H1 (cell line): ENCODE measurements around the gene CSTF2. TPM values are rescaled to one million over a fixed set of nuclear protein-coding genes. Genes with fewer than 3 reads are reported as not detected.

Source experiments
- CTCF ChIA-PET: fragments of 300-600 bp; sonication (Branson Sonifier 250); formaldehyde crosslinking; loops from one replicate; lab custom pipeline; 2021; ENCODE audit not compliant: partially characterized antibody; lab: Charles Lee
- POLR2A ChIA-PET: fragments of 300-600 bp; sonication (Branson Sonifier 250); formaldehyde crosslinking; loops from one replicate; lab custom pipeline; 2021; ENCODE audit warnings: inconsistent platforms; ENCODE audit not compliant: partially characterized antibody; lab: Charles Lee
- DNase-seq, 2 experiments: peaks; one replicate each; pipeline versions ENCODE4 v3.0.0 to v3.0.0-alpha.2; 2010 to 2022; ENCODE audit warnings: low spot score in 2 of 2, low read depth in 1 of 2, mixed read lengths in 1 of 2
- FAIRE-seq: peaks from 2 replicates; lab custom pipeline; 2011; peaks lifted over from hg19 to GRCh38; lab: Jason Lieb, UNC
- H2AFZ ChIP-seq: 2 replicates; pipeline ENCODE4 v1.8.1; 2012; ENCODE audit warnings: low read length, inconsistent platforms
- H2AK5ac ChIP-seq: 2 replicates; pipeline ENCODE4 v1.6.1; 2013; ENCODE audit warnings: low read depth, low read length
- H2BK120ac ChIP-seq: replicated peaks from 2 replicates; pipeline ENCODE3; 2013; ENCODE audit warnings: low read depth, low read length, inconsistent platforms
- H2BK12ac ChIP-seq: 2 replicates; pipeline ENCODE4 v1.6.1; 2013; ENCODE audit warnings: low read depth, low read length
- H2BK15ac ChIP-seq: 2 replicates; pipeline ENCODE4 v1.6.1; 2013; ENCODE audit warnings: low read length
- H2BK20ac ChIP-seq: 2 replicates; pipeline ENCODE4 v1.6.1; 2013; ENCODE audit warnings: low read length
- H2BK5ac ChIP-seq: 2 replicates; pipeline ENCODE4 v1.6.1; 2013; ENCODE audit warnings: low read depth, low read length
- H3K14ac ChIP-seq: 2 replicates; pipeline ENCODE4 v1.6.1; 2013; ENCODE audit warnings: inconsistent platforms; ENCODE audit not compliant: insufficient read length
- H3K18ac ChIP-seq: 2 replicates; pipeline ENCODE4 v1.6.1; 2013; ENCODE audit warnings: low read length; ENCODE audit errors: extremely low read depth
- H3K23ac ChIP-seq: 2 replicates; pipeline ENCODE4 v1.6.1; 2013; ENCODE audit warnings: inconsistent platforms; ENCODE audit not compliant: insufficient read length
- H3K23me2 ChIP-seq: 2 replicates; pipeline ENCODE4 v1.6.1; 2013; ENCODE audit warnings: low read depth, low read length
- H3K27ac ChIP-seq: 2 replicates; pipeline ENCODE4 v1.6.1; 2011; ENCODE audit warnings: low read depth, low read length, inconsistent platforms
- H3K27me3 ChIP-seq, 4 experiments: replicated peaks in 1 of 4; 1 replicate in 1 of 4; 2 replicates in 3 of 4; pipeline versions ENCODE4 v1.6.1 to v1.8.1; 2011 to 2013; ENCODE audit warnings: low read length in 3 of 4, mild to moderate bottlenecking in 3 of 4, inconsistent platforms in 2 of 4, mixed read lengths in 2 of 4, moderate library complexity in 1 of 4; ENCODE audit not compliant: control insufficient read depth in 3 of 4, insufficient read depth in 3 of 4; ENCODE audit errors: extremely low read depth in 1 of 4
- H3K36me3 ChIP-seq, 4 experiments: 2 replicates each; pipeline versions ENCODE4 v1.6.1 to v1.8.1; 2011 to 2013; ENCODE audit warnings: mild to moderate bottlenecking in 4 of 4, low read length in 3 of 4, moderate library complexity in 2 of 4, control low read depth in 1 of 4, inconsistent platforms in 1 of 4; ENCODE audit not compliant: insufficient read depth in 4 of 4, control insufficient read depth in 2 of 4
- H3K4ac ChIP-seq: replicated peaks from 2 replicates; pipeline ENCODE3; 2013; ENCODE audit warnings: low read length, low read depth, mixed read lengths, inconsistent platforms; ENCODE audit not compliant: insufficient read length
- H3K4me1 ChIP-seq, 4 experiments: replicated peaks in 1 of 4; 1 replicate in 1 of 4; 2 replicates in 3 of 4; pipeline versions ENCODE4 v1.6.1 to v1.8.1; 2011 to 2013; ENCODE audit warnings: low read length in 3 of 4, inconsistent platforms in 2 of 4, mixed read lengths in 1 of 4; ENCODE audit not compliant: insufficient read depth in 4 of 4, control insufficient read depth in 3 of 4
- H3K4me2 ChIP-seq, 2 experiments: 2 replicates each; pipeline versions ENCODE4 v1.6.1 to v1.8.1; 2011 to 2013; ENCODE audit warnings: low read depth in 2 of 2, low read length in 2 of 2, control low read depth in 1 of 2, inconsistent platforms in 1 of 2, mild to moderate bottlenecking in 1 of 2; ENCODE audit not compliant: insufficient read depth in 1 of 2
- H3K4me3 ChIP-seq, 4 experiments: fragments of 200-600, 300-600 bp in 1 of 4; sonication (generic), shearing (Covaris generic), sonication (Bioruptor Twin) in 1 of 4; 2 replicates each; pipeline versions ENCODE4 v1.5.1 to v1.8.1; 2011 to 2016; ENCODE audit warnings: low read length in 4 of 4, low read depth in 3 of 4, control low read depth in 2 of 4, inconsistent platforms in 2 of 4, mild to moderate bottlenecking in 2 of 4, mixed read lengths in 1 of 4, moderate library complexity in 1 of 4; ENCODE audit not compliant: insufficient read depth in 2 of 4; ENCODE audit errors: extremely low read depth in 1 of 4
- H3K56ac ChIP-seq: replicated peaks from 2 replicates; pipeline ENCODE3; 2013; ENCODE audit warnings: low read depth, mild to moderate bottlenecking, mixed read lengths, low read length, inconsistent platforms; ENCODE audit not compliant: insufficient read length
- H3K79me1 ChIP-seq: 2 replicates; pipeline ENCODE4 v1.6.1; 2013; ENCODE audit warnings: low read depth, low read length, control low read depth
- H3K79me2 ChIP-seq, 2 experiments: 2 replicates each; pipeline versions ENCODE4 v1.6.1 to v1.8.1; 2012 to 2013; ENCODE audit warnings: low read length in 2 of 2, mild to moderate bottlenecking in 2 of 2, inconsistent platforms in 1 of 2; ENCODE audit not compliant: insufficient read depth in 2 of 2, control insufficient read depth in 1 of 2
- H3K9ac ChIP-seq, 4 experiments: replicated peaks in 1 of 4; 1 replicate in 1 of 4; 2 replicates in 3 of 4; pipeline versions ENCODE4 v1.6.1 to v1.8.1; 2011 to 2013; ENCODE audit warnings: low read depth in 3 of 4, low read length in 3 of 4, control low read depth in 2 of 4, mild to moderate bottlenecking in 2 of 4, moderate library complexity in 2 of 4, inconsistent platforms in 1 of 4; ENCODE audit errors: extremely low read depth in 1 of 4
- H3K9me3 ChIP-seq, 2 experiments: 2 replicates each; pipeline versions ENCODE4 v1.6.1 to v1.8.1; 2012 to 2013; ENCODE audit warnings: mild to moderate bottlenecking in 2 of 2, moderate library complexity in 2 of 2, control low read depth in 1 of 2, inconsistent platforms in 1 of 2, low read depth in 1 of 2, low read length in 1 of 2, mixed read lengths in 1 of 2; ENCODE audit not compliant: insufficient read depth in 2 of 2
- H4K20me1 ChIP-seq, 2 experiments: replicated peaks in 1 of 2; 2 replicates each; pipeline versions ENCODE3 to v1.8.1; 2011 to 2013; ENCODE audit warnings: inconsistent platforms in 2 of 2, low read length in 2 of 2, mild to moderate bottlenecking in 1 of 2; ENCODE audit not compliant: insufficient read depth in 2 of 2, control insufficient read depth in 1 of 2
- H4K5ac ChIP-seq: 2 replicates; pipeline ENCODE4 v1.6.1; 2013; ENCODE audit warnings: low read length, low read depth, mixed read lengths, inconsistent platforms; ENCODE audit not compliant: insufficient read length
- H4K8ac ChIP-seq: 2 replicates; pipeline ENCODE4 v1.8.0; 2013; ENCODE audit warnings: mild to moderate bottlenecking, moderate library complexity, low read length, inconsistent platforms; ENCODE audit not compliant: insufficient read depth; ENCODE audit errors: extremely low read depth
- H4K91ac ChIP-seq: replicated peaks from 2 replicates; pipeline ENCODE3; 2013; ENCODE audit warnings: low read length, mixed read lengths, inconsistent platforms; ENCODE audit not compliant: insufficient read length
- HDAC2 ChIP-seq, 2 experiments: fragments of 300-600 bp in 1 of 2; sonication (generic) in 1 of 2; IDR thresholded peaks; 2 replicates each; pipeline ENCODE4 v1.6.1; 2011 to 2012; ENCODE audit warnings: low read depth in 2 of 2, low read length in 2 of 2, mild to moderate bottlenecking in 2 of 2, moderate library complexity in 2 of 2, borderline replicate concordance in 1 of 2, inconsistent platforms in 1 of 2
- HDAC6 ChIP-seq: IDR thresholded peaks from one replicate; pipeline ENCODE4 v1.7.1; 2012; ENCODE audit warnings: low read depth, mild to moderate bottlenecking, inconsistent platforms, low read length, moderate library complexity
- NRF1 ChIP-seq: IDR thresholded peaks from 2 replicates; pipeline ENCODE4 v1.6.1; 2011; ENCODE audit warnings: mild to moderate bottlenecking, low read depth, low read length, improper control_type of control experiment
- SIN3A ChIP-seq, 2 experiments: IDR thresholded peaks in 1 of 2; conservative IDR thresholded peaks in 1 of 2; 2 replicates each; pipeline ENCODE4 v1.6.1; 2011 to 2012; ENCODE audit warnings: low read length in 2 of 2, improper control_type of control experiment in 1 of 2, low read depth in 1 of 2, mild to moderate bottlenecking in 1 of 2
- WGBS, 2 experiments: shearing (Covaris generic) in 1 of 2; methylation state at CpG; one replicate each; pipeline versions ENCODE4 v1.1.6 to v1.1.7; 2013 to 2015; ENCODE audit warnings: low lambda C conversion rate in 2 of 2, mixed read lengths in 2 of 2, inconsistent platforms in 1 of 2, low coverage in 1 of 2, missing lambda C conversion rate in 1 of 2; ENCODE audit not compliant: insufficient replicate concordance in 2 of 2, insufficient coverage in 1 of 2, insufficient read length in 1 of 2; ENCODE audit errors: extremely low coverage in 1 of 2, missing lambda C conversion rate in 1 of 2; 5-methylcytosine and 5-hydroxymethylcytosine counted together
- polyA plus RNA-seq, 7 experiments: library from polyadenylated mRNA; depleted of rRNA in 3 of 7; stranded (reverse) in 5 of 7; unstranded in 2 of 7; fragments of >200 nt in 5 of 7; fragments of 200-250 nt in 2 of 7; gene quantifications; 1 replicate in 5 of 7; 2 replicates in 1 of 7; 4 replicates in 1 of 7; pipeline versions ENCODE4 v1.2.1 to v1.2.3, GENCODE V29; 2011 to 2013; ENCODE audit warnings: missing spikeins in 2 of 7, mixed read lengths in 2 of 7
- total RNA-seq: library from RNA; stranded (reverse); fragmentation: NEBNext Ultra II Directional; extraction: Animal tissue kit (Norgen Biotek cat#: 25700); gene quantifications from 2 replicates; pipeline ENCODE4 v1.2.1, GENCODE V29; 2021
- TF ChIP-seq, protein P1 (sequence below): IDR thresholded peaks from 2 replicates; pipeline ENCODE4 v1.6.1; 2011; ENCODE audit warnings: low read depth, mild to moderate bottlenecking, low read length; ENCODE audit not compliant: insufficient read depth

Gene CSTF2
- total and polyA plus RNA-seq, 2 of the 8 experiments (the other 6 are each of a cell fraction or from before 2014, with no cell fraction given) = 20.7 to 30.9 TPM

DNA sequence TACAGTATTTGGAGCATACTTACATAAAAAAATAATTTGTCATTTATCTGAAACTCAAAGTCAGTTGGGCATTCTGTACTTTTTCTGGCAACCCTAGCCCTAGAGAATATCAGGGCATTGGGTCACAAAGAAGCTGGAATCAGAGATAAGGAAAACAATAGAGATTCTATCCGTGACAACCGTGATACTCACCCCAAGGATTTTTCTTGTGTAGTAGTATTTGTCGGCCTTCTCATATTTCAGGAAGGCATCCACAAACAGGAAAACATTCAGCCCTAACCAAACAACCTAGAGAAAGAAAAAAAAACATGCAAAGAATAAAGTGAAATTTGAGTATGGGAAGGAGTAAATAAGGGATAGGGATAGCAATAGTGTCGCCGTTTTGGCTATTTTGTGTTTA lies 50.3 kb downstream of the CSTF2 start:
- H3K9ac ChIP-seq = no peak overlapping the region
- no peaks in the 10 kb centered on the region for H3K79me2 ChIP-seq
- H4K5ac ChIP-seq = no peak overlapping the region
- H2BK5ac ChIP-seq = no peak overlapping the region
- no peak overlapping the region for H3K14ac ChIP-seq
- no peak overlapping the region for H2BK15ac ChIP-seq
- H3K4me1 ChIP-seq = no peaks in the 10 kb centered on the region
- ChIA-PET POLR2A (no interaction called here), CTCF (no interaction called here)
- no peaks in the 10 kb centered on the region for H4K20me1 ChIP-seq
- H3K4me2 ChIP-seq = no peak overlapping the region
- no peaks in the 10 kb centered on the region for H3K79me1 ChIP-seq
- H2AFZ ChIP-seq = no peak overlapping the region; the same call in 1 of the 2 replicates
- no peak overlapping the region for H3K56ac ChIP-seq
- H3K23me2 ChIP-seq = no peaks in the 10 kb centered on the region
- no peak overlapping the region for H2BK20ac ChIP-seq
- no peaks in the 10 kb centered on the region for H3K27me3 ChIP-seq
- WGBS, 2 experiments = 66 to 100% methylated on average over 2 to 5 of the region's 5 CpGs
- FAIRE-seq (no peak), DNase-seq (no peak)
- no peak overlapping the region for H4K8ac ChIP-seq
- no peak overlapping the region for H3K4ac ChIP-seq
- H2BK12ac ChIP-seq = no peak overlapping the region
- H3K23ac ChIP-seq = no peak overlapping the region
- H3K27ac ChIP-seq = no peak overlapping the region
- H3K36me3 ChIP-seq = no peaks in the 10 kb centered on the region
- H3K9me3 ChIP-seq = no peaks in the 10 kb centered on the region
- H2BK120ac ChIP-seq = no peak overlapping the region
- H3K18ac ChIP-seq = no peak overlapping the region
- H2AK5ac ChIP-seq = no peak overlapping the region
- H3K4me3 ChIP-seq = no peak overlapping the region
- H4K91ac ChIP-seq = no peak overlapping the region
- TF ChIP-seq NRF1 = no peak
- no peak for TF ChIP-seq SIN3A (conservative IDR thresholded peaks at IDR 0.05 in 1 of 2, IDR thresholded peaks at IDR 0.05 in 1 of 2; ENCODE audit: low read depth in 1 of 2, low read length in 2 of 2)
- no peak for TF ChIP-seq HDAC6
- TF ChIP-seq, protein P1, sequence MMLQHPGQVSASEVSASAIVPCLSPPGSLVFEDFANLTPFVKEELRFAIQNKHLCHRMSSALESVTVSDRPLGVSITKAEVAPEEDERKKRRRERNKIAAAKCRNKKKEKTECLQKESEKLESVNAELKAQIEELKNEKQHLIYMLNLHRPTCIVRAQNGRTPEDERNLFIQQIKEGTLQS = no peak
- TF ChIP-seq HDAC2 (IDR thresholded peaks at IDR 0.05; ENCODE audit: borderline replicate concordance in 1 of 2, low read depth in 2 of 2, low read length in 2 of 2) = no peak
